Gastrocnemius medialis (tissue), 4 donors: ENCODE results near the gene LRMDA.

ENCODE experiments used
- POLR2A ChIP-seq, 2 donors: fragments of 450-650 bp; IDR thresholded peaks; one replicate each; pipeline ENCODE4 v1.6.1; 2017; ENCODE audit warnings: antibody characterized with exemption in 2 of 2, mild to moderate bottlenecking in 2 of 2, moderate library complexity in 2 of 2
- TF ChIP-seq, protein P1 (sequence below), 5 experiments: fragments of 450-650 bp in 3 of 5; fragments of 200-600 bp in 2 of 5; sonication (generic) in 2 of 5; IDR thresholded peaks in 4 of 5; conservative IDR thresholded peaks in 1 of 5; 1 replicate in 4 of 5; 2 replicates in 1 of 5; pipeline ENCODE4 v1.5.1; 2016 to 2019; ENCODE audit warnings: antibody characterized with exemption in 5 of 5, mild to moderate bottlenecking in 3 of 5, moderate library complexity in 3 of 5

DNA sequence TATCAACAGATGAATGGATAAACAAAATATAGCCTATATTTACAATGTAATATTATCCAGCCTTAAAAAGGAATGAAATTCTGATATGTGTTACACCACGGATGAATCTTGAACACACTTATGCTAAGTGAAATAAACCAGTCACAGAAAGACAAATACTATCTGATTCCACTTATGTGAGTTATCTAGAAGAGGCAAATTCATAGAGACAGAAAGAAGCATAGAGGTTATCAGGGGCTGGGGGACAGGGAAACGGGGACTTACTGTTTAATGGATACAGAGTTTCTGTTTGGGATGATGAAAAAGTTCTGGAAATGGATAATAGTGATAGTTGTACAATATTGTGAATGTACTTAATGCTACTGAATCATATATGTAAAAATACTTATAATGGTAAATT is 329.9 kb downstream of the LRMDA start:
- no peak for TF ChIP-seq POLR2A (IDR thresholded peaks at IDR 0.05)
- TF ChIP-seq, protein P1, sequence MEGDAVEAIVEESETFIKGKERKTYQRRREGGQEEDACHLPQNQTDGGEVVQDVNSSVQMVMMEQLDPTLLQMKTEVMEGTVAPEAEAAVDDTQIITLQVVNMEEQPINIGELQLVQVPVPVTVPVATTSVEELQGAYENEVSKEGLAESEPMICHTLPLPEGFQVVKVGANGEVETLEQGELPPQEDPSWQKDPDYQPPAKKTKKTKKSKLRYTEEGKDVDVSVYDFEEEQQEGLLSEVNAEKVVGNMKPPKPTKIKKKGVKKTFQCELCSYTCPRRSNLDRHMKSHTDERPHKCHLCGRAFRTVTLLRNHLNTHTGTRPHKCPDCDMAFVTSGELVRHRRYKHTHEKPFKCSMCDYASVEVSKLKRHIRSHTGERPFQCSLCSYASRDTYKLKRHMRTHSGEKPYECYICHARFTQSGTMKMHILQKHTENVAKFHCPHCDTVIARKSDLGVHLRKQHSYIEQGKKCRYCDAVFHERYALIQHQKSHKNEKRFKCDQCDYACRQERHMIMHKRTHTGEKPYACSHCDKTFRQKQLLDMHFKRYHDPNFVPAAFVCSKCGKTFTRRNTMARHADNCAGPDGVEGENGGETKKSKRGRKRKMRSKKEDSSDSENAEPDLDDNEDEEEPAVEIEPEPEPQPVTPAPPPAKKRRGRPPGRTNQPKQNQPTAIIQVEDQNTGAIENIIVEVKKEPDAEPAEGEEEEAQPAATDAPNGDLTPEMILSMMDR (IDR thresholded peaks at IDR 0.05 in 4 of 5, conservative IDR thresholded peaks at IDR 0.05 in 1 of 5) = no peak
